Ecto neural progenitor cell (in vitro differentiated cells): Measurements from ENCODE around the gene TOMM34.

ENCODE experiments used
- DNase-seq: peaks from one replicate; pipeline ENCODE4 v3.0.0-alpha.2; 2018; ENCODE audit warnings: low spot score

The TOMM34 gene

DNA sequence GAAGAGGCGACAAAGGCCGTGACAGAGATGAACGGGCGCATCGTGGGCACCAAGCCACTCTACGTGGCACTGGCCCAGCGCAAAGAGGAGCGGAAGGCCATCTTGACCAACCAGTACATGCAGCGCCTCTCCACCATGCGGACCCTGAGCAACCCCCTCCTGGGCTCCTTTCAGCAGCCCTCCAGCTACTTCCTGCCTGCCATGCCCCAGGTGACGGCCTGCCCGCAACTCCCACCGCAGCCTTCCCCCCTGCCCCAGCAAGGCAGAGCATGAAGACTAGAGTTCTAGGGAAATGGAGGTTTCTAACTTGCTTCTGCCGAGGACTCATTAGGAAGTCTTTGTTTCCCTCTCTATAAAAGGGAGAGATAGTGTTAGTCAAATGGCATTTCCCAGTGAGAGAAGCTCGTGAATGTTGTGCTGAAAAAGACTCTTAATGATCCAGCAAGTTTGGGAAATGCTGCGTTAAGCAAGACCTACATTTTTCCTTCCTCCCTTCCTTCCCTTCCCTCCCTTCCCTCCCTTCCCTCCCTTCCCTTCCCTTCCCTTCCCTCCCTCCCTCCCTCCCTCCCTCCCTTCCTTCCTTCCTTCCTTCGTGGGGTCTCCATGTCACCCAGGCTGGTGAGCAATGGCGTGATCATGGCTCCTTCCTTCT is 29.6 kb downstream of the TOMM34 start:
- DNase-seq, result no peak

GRCh38 chr20:44928595-44928994 is 31.6 kb downstream of the TOMM34 start:
- no peak for DNase-seq

GRCh38 chr20:44924541-44924940 is 35.7 kb downstream of the TOMM34 start:
- no peak for DNase-seq

GRCh38 chr20:44921447-44921846 is 38.8 kb downstream of the TOMM34 start:
- no peak for DNase-seq

GRCh38 chr20:44918761-44919160 is 41.4 kb downstream of the TOMM34 start:
- no peak for DNase-seq

DNA sequence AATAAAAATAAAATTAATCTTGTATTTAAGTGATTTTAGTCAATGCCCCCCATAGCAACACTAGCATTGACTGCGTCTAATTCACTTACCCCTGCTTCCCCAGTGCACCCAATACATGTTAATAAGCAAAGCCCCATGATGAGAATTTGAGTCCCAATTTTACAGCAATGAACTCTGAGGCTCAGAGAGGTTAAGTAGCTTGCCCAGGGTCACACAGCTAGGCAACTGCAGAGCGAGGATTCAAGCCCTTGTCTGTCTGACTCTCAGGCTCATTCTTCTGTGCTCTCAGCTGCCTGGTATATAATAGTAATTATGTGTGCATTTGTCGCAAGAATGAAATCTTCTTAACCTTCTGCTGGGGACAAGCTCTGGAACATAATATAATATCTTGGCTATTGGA is 41.9 kb downstream of the TOMM34 start:
- no peak for DNase-seq

GRCh38 chr20:44917399-44917798 is 42.8 kb downstream of the TOMM34 start:
- no peak for DNase-seq

- DNase-seq, result no peak
These were observed 43.6 kb downstream of the TOMM34 start for GRCh38 chr20:44916586-44916985.

DNA sequence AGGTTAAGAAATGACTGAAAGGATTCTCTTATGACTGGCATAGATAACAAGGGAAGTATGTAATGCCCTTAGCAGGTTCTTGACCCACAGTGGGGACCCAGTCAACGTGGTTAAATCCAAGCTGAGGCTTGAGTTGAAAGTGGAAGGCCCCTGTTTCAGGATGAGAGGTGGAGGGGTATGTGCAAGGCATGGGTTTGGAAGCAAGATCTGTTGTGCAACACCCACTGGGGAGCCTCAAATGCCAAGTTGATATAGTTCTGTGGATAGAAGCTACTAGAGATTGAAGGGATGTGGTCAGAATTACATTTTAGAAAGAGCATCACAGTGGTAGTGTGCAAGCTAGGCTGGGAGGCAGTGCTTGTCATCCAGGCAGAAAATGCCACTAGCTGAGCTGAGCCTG is 45.3 kb downstream of the TOMM34 start:
- no peak for DNase-seq

GRCh38 chr20:44912189-44912588 is 48.0 kb downstream of the TOMM34 start:
- DNase-seq, result no peak

GRCh38 chr20:44911264-44911921 is 48.8 kb downstream of the TOMM34 start:
- peak; percentile 88 for DNase-seq

DNA sequence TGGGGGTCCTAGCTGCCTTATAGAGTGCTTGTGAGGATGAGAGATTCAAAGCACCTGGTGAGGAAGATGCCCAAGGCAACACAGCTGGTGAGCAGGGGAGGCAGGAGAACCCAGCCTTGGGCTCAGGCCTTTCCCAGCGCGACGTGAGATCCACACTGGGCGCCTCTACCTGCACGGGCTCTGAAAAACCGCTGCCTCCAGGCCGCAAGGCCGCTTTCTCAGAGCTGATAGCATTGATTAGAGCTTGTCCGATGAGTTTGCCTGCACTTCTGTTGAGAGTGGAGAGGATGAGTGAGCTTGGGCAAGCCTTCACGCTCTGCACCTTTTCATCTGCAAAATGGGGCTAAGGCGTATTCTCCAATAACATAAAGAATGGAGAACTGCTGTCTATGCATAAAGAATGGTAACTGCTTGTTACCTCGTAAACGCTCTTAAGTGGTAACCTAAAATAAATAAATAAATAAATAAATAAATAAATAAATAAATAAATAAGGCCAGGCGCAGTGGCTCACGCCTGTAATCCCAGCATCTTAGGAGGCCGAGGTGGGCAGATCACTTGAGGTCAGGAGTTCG is 49.4 kb downstream of the TOMM34 start:
- peak; percentile 54 for DNase-seq

- peak; percentile 79 for DNase-seq
These were observed 50.1 kb downstream of the TOMM34 start, which contains the start of gene PABPC1L for GRCh38 chr20:44909872-44910689. Gene PABPC1L (plus strand): TSS chr20:44910060. CDS start chr20:44910144, 84 bp downstream.

DNA sequence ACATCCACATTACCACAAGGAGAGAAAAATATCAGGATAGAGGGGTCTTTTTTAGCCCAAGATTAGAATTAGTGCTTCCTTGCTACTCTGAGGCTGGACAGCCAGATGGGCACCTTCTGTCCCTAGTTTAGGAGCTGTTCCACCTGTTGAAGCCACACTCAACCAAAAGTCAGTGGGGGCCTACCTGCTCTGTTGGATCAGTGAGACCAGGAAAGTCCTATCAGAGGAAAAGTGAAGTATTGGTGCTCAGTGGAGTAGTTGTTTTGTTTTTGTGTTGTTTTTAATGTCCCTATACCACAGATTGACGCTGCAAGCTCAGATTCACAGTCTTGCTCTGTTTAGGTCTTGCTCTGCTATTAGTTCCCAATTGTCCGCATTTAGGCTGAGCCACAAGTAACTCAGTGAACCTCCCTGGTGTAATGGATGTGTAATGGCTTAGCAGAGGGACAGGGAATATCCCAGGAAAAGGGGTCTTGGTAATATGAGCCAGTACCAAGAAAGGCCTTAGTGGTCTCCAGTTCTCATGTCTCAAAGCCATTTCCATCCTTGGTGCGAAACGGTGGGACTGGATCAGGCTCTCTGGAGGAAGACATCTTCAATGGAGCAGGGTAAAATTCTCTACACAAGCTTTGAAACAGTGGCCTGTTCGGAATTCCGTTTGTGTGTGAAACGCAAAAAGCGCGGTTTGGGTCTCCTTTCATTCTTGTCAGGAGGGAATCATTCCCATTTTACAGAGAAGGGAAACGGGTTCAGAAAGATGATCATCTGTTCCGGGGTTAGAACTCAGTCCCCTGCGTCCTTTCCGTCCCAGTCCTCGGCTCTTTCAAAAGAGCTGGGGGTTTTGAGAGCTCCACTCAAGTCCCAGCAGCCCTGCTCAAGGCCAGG is 51.0 kb downstream of the TOMM34 start:
- no peak for DNase-seq

- no peak for DNase-seq
These were observed 55.8 kb downstream of the TOMM34 start for GRCh38 chr20:44904377-44904776.

GRCh38 chr20:44901974-44902373 is 58.2 kb downstream of the TOMM34 start:
- no peak for DNase-seq

DNA sequence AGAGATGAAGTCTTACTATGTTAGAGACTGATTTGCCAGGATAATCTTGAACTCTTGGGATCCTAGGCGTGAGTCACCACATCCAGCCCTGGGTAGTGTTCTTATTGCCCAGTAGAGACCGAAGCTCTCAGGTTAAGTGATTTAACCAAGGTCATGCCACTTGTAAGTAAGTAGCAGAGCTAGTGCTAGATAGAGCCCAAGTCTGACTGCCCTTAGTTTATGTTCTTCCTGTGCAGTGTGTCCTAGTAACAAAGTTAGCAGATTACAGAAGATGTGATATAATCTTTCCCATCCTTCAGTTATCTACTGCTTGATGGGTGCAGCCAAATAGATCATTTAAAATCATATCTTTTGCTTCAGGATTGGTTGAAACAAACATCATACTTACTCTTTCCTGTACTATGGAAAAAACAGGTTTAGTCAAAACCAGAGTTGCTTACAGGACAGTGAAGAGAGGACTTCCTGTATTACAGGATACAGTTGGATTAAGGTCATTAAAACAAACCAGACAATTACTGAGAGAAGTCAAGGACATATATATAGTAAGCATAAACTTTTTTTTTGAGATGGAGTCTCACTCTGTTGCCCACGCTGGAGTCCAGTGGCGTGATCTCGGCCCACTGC is 59.9 kb downstream of the TOMM34 start:
- DNase-seq, result no peak

DNA sequence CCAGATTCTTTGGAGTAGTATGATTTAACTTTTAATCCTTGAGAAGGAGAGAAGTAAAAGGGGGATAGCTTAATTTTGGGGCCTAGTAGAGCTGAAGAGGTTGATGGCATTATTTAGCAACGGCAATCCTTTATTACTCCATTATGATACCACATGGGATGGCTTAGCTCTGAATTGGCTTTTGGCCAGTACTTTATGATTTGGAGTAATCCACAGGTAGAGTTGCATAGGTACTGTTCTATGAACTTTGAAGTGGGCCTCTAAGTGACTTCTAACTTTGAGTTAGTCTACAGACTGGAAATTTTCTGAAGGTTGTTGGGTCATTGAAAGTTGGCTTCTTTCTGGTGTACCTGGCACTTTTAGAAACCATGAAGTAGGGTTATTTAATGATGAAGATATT is 63.1 kb downstream of the TOMM34 start:
- no peak for DNase-seq

GRCh38 chr20:44896583-44896982 is 63.6 kb downstream of the TOMM34 start:
- DNase-seq, result no peak

- DNase-seq, result no peak
These were observed 65.2 kb downstream of the TOMM34 start for GRCh38 chr20:44894959-44895358.
